Measurements from ENCODE around the gene CREB5.

The CREB5 gene

DNA sequence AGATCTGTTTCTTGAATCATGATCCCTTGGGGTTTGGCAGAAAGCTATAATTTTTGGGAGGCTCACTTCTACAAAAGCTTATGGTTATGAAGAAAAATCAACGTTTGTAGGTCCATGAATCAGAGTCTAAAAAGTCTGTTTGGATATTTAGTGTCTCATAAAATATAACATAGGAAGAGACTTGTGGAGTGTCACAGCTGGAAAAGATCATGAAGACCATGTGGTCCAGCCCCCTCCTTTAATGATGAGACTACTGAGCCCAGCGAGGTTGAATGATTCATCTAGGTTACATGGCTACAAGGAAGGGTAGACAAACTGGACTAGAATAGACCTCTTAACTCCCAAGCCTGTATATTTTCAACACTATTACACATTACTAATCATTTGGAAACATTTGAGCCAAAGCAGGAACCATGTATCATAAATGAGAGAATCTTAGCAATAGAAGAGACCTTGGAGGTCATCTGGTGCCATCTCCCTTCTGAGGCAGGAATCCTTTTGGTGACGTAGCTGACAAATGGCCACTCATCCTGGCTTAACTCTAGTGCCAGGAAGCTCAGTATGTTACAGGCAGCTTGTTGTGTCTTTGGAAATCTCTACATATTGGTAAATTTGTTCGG is 152.5 kb downstream of the CREB5 start:
- no peak overlapping the region for H3K27ac ChIP-seq (ENCODE audit: low read depth, low read length)
- H3K9ac ChIP-seq (ENCODE audit: low read length in 5 of 5), result no peak overlapping the region
- no peaks in the 10 kb centered on the region for H3K4me1 ChIP-seq (ENCODE audit: control insufficient read depth in 5 of 5, insufficient read depth in 5 of 5, low read length in 5 of 5)
- no peak overlapping the region for H3K4me3 ChIP-seq (ENCODE audit: low read depth in 1 of 5, low read length in 5 of 5)
- H3K27me3 ChIP-seq (ENCODE audit: control insufficient read depth in 5 of 5, insufficient read depth in 4 of 5, low read length in 5 of 5), result no peaks in the 10 kb centered on the region
- H3K9me3 ChIP-seq (ENCODE audit: control insufficient read depth in 5 of 5, low read length in 5 of 5), result no peaks in the 10 kb centered on the region
- no peaks in the 10 kb centered on the region for H3K36me3 ChIP-seq (ENCODE audit: control insufficient read depth in 5 of 5, insufficient read depth in 5 of 5, low read length in 5 of 5)

GRCh38 chr7:28565980-28566379 is 153.7 kb downstream of the CREB5 start:
- Histone ChIP-seq H3K4me3 (ENCODE audit: low read depth in 1 of 5, low read length in 5 of 5) (no peak overlapping the region), H3K36me3 (ENCODE audit: control insufficient read depth in 5 of 5, insufficient read depth in 5 of 5, low read length in 5 of 5) (no peaks in the 10 kb centered on the region), H3K27me3 (ENCODE audit: control insufficient read depth in 5 of 5, insufficient read depth in 4 of 5, low read length in 5 of 5) (peaks cover 0 to 2% (median 0%) of the 10 kb centered on the region in 5 donors), H3K9ac (ENCODE audit: low read length in 5 of 5) (no peak overlapping the region), H3K27ac (ENCODE audit: low read depth, low read length) (no peak overlapping the region), H3K9me3 (ENCODE audit: control insufficient read depth in 5 of 5, low read length in 5 of 5) (no peaks in the 10 kb centered on the region), H3K4me1 (ENCODE audit: control insufficient read depth in 5 of 5, insufficient read depth in 5 of 5, low read length in 5 of 5) (no peaks in the 10 kb centered on the region)

DNA sequence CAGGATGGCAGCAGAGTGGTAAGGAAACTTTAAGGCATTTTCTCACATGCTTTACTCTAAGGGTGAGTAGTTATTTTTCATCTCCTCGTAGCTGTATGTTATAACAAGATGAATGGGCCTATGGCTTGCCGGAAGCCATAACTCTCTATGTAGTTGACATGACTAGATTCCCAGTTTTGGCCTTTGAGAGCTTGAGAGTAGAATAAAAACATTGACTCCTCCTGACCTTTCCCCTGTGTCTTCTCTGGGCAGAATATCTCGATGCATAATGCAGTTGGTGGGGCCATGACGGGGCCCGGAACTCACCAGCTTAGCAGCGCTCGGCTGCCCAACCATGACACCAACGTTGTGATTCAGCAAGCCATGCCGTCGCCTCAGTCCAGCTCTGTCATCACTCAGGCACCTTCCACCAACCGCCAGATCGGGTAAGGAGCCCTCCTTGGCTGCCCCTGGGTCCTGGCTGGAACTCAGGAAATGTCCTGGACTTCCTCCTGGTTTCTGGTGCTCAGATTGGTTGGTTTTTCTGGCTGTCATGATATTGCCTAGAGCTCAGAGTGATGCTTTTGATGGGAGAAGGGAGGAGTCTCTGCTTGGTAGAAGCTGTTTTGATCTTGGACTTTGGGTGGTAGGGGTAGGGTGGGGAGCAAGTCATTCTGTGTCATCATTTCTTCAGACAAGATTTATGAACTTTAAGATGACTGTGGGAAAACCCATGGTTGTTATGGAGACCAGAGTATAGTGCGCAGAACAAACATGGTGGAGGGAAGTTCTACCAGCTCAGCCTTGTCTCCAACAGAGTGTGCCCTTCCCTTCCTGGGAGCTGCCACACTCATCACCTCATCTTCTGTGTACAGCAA is 158.0 kb downstream of the CREB5 start:
- Histone ChIP-seq H3K27ac (ENCODE audit: low read depth, low read length) (no peak overlapping the region), H3K4me3 (ENCODE audit: low read depth in 1 of 5, low read length in 5 of 5) (no peak overlapping the region), H3K4me1 (ENCODE audit: control insufficient read depth in 5 of 5, insufficient read depth in 5 of 5, low read length in 5 of 5) (peaks cover 0 to 9% (median 6%) of the 10 kb centered on the region in 5 donors), H3K9me3 (ENCODE audit: control insufficient read depth in 5 of 5, low read length in 5 of 5) (no peaks in the 10 kb centered on the region), H3K27me3 (ENCODE audit: control insufficient read depth in 5 of 5, insufficient read depth in 4 of 5, low read length in 5 of 5) (peaks cover 0 to 2% (median 0%) of the 10 kb centered on the region in 5 donors), H3K36me3 (ENCODE audit: control insufficient read depth in 5 of 5, insufficient read depth in 5 of 5, low read length in 5 of 5) (no peaks in the 10 kb centered on the region), H3K9ac (ENCODE audit: low read length in 5 of 5) (no peak overlapping the region)

DNA sequence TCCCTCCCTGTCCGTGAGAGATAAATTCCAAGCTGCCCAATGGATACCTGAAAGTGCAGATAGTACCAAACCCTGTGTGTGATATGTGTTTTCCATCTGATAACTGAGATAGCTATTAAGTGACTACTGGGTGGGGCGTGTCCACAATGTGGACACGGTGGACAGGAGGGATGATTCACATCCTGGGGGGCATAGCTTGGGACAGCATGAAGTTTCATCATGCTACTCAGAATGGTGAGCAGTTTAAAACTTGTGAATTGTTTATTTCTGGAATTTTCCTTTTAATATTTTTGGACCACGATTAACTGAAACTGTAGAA is 158.6 kb downstream of the CREB5 start:
- Histone ChIP-seq H3K4me1 (ENCODE audit: control insufficient read depth in 5 of 5, insufficient read depth in 5 of 5, low read length in 5 of 5) (peaks cover 0 to 9% (median 6%) of the 10 kb centered on the region in 5 donors), H3K27me3 (ENCODE audit: control insufficient read depth in 5 of 5, insufficient read depth in 4 of 5, low read length in 5 of 5) (peaks cover 0 to 2% (median 0%) of the 10 kb centered on the region in 5 donors), H3K9me3 (ENCODE audit: control insufficient read depth in 5 of 5, low read length in 5 of 5) (no peaks in the 10 kb centered on the region), H3K4me3 (ENCODE audit: low read depth in 1 of 5, low read length in 5 of 5) (no peak overlapping the region), H3K36me3 (ENCODE audit: control insufficient read depth in 5 of 5, insufficient read depth in 5 of 5, low read length in 5 of 5) (no peaks in the 10 kb centered on the region), H3K9ac (ENCODE audit: low read length in 5 of 5) (no peak overlapping the region), H3K27ac (ENCODE audit: low read depth, low read length) (no peak overlapping the region)

DNA sequence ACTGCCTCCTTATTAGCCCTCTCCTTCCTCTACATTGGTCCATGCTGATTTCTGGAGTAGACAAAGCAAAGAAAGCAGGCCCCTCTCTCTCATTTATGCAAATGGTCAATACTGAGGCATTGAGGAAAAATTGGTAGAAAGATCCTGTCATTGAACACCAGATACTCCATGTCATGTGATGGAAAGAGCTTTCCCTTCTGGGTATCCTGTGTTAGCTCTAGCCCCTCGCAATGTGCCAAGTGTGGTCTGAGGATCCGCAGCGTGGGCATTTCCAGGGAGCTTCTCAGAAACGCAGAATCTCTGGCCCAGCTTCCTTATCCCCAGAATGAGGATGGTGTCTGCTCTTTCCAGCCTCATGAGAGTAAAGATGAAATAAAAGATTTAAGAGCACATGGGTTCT is 159.1 kb downstream of the CREB5 start:
- Histone ChIP-seq H3K27me3 (ENCODE audit: control insufficient read depth in 5 of 5, insufficient read depth in 4 of 5, low read length in 5 of 5) (peaks cover 0 to 2% (median 0%) of the 10 kb centered on the region in 5 donors), H3K27ac (ENCODE audit: low read depth, low read length) (no peak overlapping the region), H3K9ac (ENCODE audit: low read length in 5 of 5) (no peak overlapping the region), H3K9me3 (ENCODE audit: control insufficient read depth in 5 of 5, low read length in 5 of 5) (no peaks in the 10 kb centered on the region), H3K36me3 (ENCODE audit: control insufficient read depth in 5 of 5, insufficient read depth in 5 of 5, low read length in 5 of 5) (no peaks in the 10 kb centered on the region), H3K4me3 (ENCODE audit: low read depth in 1 of 5, low read length in 5 of 5) (no peak overlapping the region), H3K4me1 (ENCODE audit: control insufficient read depth in 5 of 5, insufficient read depth in 5 of 5, low read length in 5 of 5) (peaks cover 0 to 9% (median 6%) of the 10 kb centered on the region in 5 donors)

DNA sequence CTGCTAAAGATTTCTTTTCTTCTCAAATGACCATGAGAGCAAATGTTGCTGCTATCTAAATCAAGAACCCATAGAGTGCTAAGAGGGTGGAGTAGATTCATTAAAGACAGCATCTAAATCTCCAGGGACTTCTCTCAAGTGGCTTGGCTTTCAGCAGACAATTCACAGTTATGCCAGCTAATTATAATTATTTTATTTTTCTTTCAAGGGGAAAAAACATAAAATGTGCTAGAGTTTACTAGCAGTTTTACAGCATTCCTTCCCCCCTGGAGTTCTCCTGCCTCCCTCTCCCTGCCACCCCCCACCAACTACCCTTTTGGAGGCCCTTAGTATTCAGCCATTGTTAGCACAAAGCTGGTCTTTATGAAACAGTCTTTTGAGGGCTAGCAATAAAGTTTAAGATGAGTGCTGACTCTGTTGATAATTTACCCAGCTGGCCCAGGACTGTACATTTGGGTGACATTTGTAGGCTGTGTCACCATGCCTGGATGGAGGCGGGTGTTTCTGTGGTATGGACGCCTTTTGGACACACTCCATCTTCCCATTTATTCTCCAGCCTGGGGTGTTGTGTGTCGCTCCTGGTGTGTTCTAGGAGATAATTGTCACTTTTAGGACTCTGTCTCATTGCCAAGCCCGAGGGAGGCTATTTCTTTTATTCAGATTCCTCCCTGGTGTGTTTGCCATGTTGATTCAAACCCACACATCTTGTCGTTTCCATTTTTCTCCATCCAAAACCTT is 160.2 kb downstream of the CREB5 start:
- no peaks in the 10 kb centered on the region for H3K9me3 ChIP-seq (ENCODE audit: control insufficient read depth in 5 of 5, low read length in 5 of 5)
- no peaks in the 10 kb centered on the region for H3K36me3 ChIP-seq (ENCODE audit: control insufficient read depth in 5 of 5, insufficient read depth in 5 of 5, low read length in 5 of 5)
- H3K27me3 ChIP-seq (ENCODE audit: control insufficient read depth in 5 of 5, insufficient read depth in 4 of 5, low read length in 5 of 5), result peaks cover 0 to 2% (median 0%) of the 10 kb centered on the region in 5 donors
- no peak overlapping the region for H3K9ac ChIP-seq (ENCODE audit: low read length in 5 of 5)
- H3K4me1 ChIP-seq (ENCODE audit: control insufficient read depth in 5 of 5, insufficient read depth in 5 of 5, low read length in 5 of 5), result peaks cover 0 to 9% (median 6%) of the 10 kb centered on the region in 5 donors
- H3K4me3 ChIP-seq (ENCODE audit: low read depth in 1 of 5, low read length in 5 of 5), result no peak overlapping the region
- no peak overlapping the region for H3K27ac ChIP-seq (ENCODE audit: low read depth, low read length)

- Histone ChIP-seq H3K4me1 (ENCODE audit: control insufficient read depth in 5 of 5, insufficient read depth in 5 of 5, low read length in 5 of 5) (peaks cover 0 to 9% (median 6%) of the 10 kb centered on the region in 5 donors), H3K27me3 (ENCODE audit: control insufficient read depth in 5 of 5, insufficient read depth in 4 of 5, low read length in 5 of 5) (peaks cover 0 to 2% (median 0%) of the 10 kb centered on the region in 5 donors), H3K9me3 (ENCODE audit: control insufficient read depth in 5 of 5, low read length in 5 of 5) (no peaks in the 10 kb centered on the region), H3K27ac (ENCODE audit: low read depth, low read length) (no peak overlapping the region), H3K9ac (ENCODE audit: low read length in 5 of 5) (no peak overlapping the region), H3K4me3 (ENCODE audit: low read depth in 1 of 5, low read length in 5 of 5) (no peak overlapping the region), H3K36me3 (ENCODE audit: control insufficient read depth in 5 of 5, insufficient read depth in 5 of 5, low read length in 5 of 5) (no peaks in the 10 kb centered on the region)
These were observed 160.8 kb downstream of the CREB5 start for GRCh38 chr7:28573059-28573553.

DNA sequence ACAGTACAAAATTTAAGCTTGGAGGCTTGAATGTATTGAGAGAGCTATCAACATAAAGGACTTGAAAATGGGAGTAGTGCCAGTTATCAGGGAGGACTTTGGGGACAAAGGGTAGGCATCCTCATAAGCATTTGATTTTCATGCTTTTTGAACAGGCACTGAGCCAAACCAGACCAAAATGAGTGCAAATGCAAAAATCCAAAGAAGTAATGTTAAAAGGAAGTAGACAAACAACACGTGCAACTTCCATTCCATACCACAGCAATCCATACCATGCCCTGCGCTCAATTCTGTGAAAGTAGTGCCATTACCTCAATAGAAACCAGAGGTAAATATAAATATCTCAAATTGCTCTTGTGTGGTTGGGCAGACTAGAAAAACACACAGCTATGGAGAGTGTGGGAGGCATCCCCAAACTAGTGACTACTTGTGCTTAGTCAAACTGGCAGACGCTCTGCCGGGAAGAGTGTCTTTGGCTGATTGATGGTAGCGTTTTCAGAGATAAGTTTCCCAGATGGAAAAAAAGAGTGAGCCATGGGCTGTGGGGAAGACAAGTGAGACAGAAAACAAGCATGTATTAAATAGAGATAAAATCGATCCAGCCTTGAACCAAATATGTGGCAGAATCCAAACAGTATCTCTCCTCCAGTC is 161.5 kb downstream of the CREB5 start:
- H3K4me1 ChIP-seq (ENCODE audit: control insufficient read depth in 5 of 5, insufficient read depth in 5 of 5, low read length in 5 of 5), result peaks cover 0 to 9% (median 6%) of the 10 kb centered on the region in 5 donors
- H3K36me3 ChIP-seq (ENCODE audit: control insufficient read depth in 5 of 5, insufficient read depth in 5 of 5, low read length in 5 of 5), result no peaks in the 10 kb centered on the region
- no peak overlapping the region for H3K27ac ChIP-seq (ENCODE audit: low read depth, low read length)
- peaks cover 0 to 2% (median 0%) of the 10 kb centered on the region in 5 donors for H3K27me3 ChIP-seq (ENCODE audit: control insufficient read depth in 5 of 5, insufficient read depth in 4 of 5, low read length in 5 of 5)
- H3K4me3 ChIP-seq (ENCODE audit: low read depth in 1 of 5, low read length in 5 of 5), result no peak overlapping the region
- no peaks in the 10 kb centered on the region for H3K9me3 ChIP-seq (ENCODE audit: control insufficient read depth in 5 of 5, low read length in 5 of 5)
- H3K9ac ChIP-seq (ENCODE audit: low read length in 5 of 5), result no peak overlapping the region

DNA sequence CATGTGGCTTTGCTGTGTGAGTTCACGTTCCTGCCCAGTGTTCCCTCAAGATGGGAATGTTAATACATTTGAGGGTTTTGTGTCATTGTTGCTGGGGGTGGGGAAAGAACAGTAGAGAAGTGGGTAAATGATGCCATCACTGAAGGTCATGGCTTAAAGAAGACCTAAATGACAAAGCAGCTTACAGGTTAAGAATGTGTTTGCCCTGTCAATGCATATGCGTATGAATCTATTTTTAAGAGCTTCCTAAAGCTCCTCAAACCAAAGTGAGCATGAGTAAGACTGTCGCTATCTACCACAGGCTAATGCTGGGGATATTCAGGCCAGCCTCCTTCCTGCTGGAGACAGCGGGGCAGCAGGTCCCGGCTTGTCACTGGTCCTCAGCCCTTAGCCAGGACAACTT is 162.9 kb downstream of the CREB5 start:
- Histone ChIP-seq H3K4me1 (ENCODE audit: control insufficient read depth in 5 of 5, insufficient read depth in 5 of 5, low read length in 5 of 5) (peaks cover 0 to 9% (median 6%) of the 10 kb centered on the region in 5 donors), H3K9ac (ENCODE audit: low read length in 5 of 5) (no peak overlapping the region), H3K27ac (ENCODE audit: low read depth, low read length) (no peak overlapping the region), H3K36me3 (ENCODE audit: control insufficient read depth in 5 of 5, insufficient read depth in 5 of 5, low read length in 5 of 5) (no peaks in the 10 kb centered on the region), H3K27me3 (ENCODE audit: control insufficient read depth in 5 of 5, insufficient read depth in 4 of 5, low read length in 5 of 5) (peaks cover 0 to 2% (median 0%) of the 10 kb centered on the region in 5 donors), H3K9me3 (ENCODE audit: control insufficient read depth in 5 of 5, low read length in 5 of 5) (no peaks in the 10 kb centered on the region), H3K4me3 (ENCODE audit: low read depth in 1 of 5, low read length in 5 of 5) (no peak overlapping the region)

Data from subcutaneous abdominal adipose tissue (tissue), 5 donors.